Central memory CD4-positive, alpha-beta T cell (primary cell): ENCODE measurements around the gene CHAF1A.

Source experiments
- DNase-seq: peaks from one replicate; pipeline ENCODE4 v3.0.0; 2022
- total RNA-seq, 3 experiments: gene quantifications; one replicate each; lab custom pipeline; 2026; lab: John Stamatoyannopoulos, UW

CHAF1A gene, protein sequence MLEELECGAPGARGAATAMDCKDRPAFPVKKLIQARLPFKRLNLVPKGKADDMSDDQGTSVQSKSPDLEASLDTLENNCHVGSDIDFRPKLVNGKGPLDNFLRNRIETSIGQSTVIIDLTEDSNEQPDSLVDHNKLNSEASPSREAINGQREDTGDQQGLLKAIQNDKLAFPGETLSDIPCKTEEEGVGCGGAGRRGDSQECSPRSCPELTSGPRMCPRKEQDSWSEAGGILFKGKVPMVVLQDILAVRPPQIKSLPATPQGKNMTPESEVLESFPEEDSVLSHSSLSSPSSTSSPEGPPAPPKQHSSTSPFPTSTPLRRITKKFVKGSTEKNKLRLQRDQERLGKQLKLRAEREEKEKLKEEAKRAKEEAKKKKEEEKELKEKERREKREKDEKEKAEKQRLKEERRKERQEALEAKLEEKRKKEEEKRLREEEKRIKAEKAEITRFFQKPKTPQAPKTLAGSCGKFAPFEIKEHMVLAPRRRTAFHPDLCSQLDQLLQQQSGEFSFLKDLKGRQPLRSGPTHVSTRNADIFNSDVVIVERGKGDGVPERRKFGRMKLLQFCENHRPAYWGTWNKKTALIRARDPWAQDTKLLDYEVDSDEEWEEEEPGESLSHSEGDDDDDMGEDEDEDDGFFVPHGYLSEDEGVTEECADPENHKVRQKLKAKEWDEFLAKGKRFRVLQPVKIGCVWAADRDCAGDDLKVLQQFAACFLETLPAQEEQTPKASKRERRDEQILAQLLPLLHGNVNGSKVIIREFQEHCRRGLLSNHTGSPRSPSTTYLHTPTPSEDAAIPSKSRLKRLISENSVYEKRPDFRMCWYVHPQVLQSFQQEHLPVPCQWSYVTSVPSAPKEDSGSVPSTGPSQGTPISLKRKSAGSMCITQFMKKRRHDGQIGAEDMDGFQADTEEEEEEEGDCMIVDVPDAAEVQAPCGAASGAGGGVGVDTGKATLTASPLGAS
- 18.7 to 61.2 (median 20.6) reads per million in 3 experiments for total RNA-seq

DNA sequence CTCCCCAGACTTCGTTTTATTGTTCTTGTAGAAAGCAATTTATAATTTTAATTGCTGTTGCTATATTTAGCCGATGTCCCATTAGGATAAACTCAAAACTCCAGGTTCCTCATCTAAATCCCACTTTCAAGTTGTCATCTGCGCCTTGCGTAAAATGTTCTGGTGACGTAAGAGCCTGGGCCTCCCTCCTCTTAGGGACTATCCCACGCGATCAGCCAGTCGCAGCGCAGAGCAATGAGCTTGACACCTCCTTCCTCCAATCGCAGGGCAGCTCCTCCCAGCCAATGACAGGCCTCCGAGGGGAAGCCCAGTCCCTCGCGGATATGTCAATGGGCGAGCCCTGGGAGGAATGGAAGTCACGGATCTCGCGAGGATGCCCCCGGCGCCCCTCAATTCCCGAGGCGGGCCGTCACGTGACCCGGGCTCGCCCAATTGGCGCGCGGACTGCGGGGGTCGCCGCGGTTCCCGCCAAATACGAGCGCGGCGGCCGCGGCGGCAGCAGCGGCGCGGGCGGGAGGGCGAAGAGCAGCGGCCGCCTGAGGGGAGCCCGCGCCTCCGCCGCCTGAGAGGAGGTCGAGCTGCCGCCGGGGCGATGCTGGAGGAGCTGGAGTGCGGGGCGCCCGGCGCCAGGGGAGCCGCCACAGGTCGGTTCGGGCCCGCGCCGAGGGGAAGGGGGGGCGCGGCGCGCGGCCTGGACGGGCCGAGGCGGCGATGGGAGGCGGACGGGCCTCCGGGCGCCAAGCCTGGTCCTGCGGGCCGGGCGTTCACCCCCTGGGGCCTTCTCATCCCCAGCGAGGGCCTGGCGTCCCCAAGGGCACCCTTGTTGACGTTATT is at the start of gene CHAF1A:
Gene CHAF1A, plus strand, starts transcription at position 470 of the 834 bp plus-strand sequence. Its CDS starts 123 bp downstream, at position 593.
- peak; percentile 99 for DNase-seq

DNA sequence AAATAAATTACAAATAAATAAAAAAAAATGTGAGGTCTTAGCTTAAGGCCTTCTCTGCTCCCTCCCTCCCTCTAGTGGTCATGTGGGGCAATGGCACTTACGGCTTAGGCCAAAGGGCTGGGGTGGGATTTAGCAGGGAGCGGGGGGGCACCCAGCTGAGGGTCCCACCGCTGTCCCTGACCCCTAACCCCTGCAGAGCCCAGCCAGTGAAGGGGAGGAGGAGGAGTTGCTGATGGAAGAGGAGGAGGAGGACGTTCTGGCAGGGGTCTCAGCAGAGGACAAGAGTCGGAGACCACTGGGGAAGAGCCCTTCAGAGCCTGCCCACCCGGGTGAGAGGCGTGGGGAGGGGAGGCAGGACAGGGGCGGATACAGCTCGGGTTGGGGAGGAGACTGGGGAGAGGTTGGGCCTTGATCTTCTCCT is 49.7 kb upstream of the CHAF1A start:
- DNase-seq = peak; percentile 46

DNA sequence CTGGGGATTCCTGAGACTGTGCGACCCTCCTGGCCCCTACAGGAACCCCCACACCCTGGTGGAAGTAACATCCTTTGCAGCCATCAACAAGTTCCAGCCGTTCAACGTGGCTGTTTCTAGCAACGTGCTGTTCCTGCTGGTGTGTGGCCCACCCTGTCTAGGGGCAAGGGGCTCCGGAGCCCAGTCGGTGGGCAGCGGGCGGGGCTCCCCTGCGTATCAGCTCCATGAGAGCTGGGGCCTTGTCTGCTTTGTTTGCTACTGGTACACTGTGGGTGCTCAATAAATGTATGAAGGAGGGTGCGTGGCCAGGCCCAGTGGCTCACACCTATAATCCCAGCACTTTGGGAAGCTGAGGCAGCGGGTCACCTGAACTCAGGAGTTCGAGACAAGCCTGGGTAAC is 48.2 kb upstream of the CHAF1A start:
- DNase-seq = no peak

DNA sequence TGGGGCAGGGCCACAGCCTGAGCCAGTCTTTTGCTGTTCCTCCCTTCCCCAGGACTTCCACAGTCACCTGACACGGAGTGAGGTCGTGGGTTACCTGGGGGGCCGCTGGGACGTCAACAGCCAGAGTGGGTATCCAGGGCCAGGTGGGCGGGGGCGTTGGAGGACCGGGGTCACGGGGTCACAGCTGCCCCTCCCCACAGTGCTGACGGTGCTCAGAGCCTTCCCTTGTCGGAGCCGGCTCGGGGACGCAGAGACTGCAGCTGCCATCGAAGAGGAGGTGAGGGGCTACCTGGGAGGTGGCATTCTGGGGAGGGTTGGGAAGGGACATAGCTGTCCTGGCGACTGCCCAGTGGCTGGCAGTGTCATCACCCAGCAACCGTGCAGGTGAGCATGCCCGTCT is 47.5 kb upstream of the CHAF1A start:
- no peak for DNase-seq

DNA sequence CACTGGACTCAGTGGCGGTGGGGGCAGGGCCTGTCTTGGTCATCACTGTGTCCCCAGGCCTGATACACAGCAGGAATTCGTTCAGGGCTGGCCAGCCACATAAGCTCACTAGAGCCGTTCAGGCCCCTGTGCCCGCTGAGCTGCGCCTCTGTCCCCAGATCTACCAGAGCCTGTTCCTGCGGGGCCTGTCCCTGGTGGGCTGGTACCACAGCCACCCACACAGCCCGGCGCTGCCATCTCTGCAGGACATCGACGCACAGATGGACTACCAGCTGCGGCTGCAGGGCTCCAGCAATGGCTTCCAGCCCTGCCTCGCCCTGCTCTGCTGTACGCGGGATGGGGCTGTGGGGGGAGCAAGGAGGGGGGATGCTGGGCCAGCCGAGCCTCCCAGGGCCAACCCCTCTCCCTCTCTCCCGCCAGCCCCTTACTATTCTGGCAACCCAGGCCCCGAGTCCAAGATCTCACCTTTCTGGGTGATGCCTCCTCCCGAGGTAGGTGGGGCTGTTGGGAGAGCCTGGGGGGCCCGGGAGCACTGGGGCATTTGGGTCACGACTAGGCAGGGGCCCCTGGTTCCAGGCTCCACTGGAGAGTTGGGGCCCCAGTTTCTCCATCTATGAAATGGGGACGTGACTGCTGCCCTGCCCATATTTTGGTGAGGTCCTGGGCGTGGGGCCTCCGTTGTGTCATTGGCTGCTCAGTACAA is 45.2 kb upstream of the CHAF1A start:
- no peak for DNase-seq

DNA sequence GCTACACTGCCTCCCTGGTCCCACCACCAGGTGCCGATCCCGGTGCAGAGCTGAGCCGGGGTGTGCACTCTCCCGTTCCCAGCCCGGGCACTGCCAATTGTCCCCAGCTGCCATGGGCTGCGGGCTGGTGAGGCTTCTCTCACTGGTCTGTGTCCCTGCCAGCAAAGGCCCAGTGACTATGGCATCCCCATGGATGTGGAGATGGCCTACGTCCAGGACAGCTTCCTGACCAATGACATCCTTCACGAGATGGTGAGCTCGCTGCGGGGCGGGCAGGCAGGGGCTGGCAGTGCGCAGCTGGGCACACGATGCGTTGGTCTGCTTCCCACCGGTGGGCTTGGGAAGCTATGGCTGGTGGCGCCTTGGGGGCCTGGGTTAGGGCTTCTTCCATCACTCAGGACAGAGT is 44.5 kb upstream of the CHAF1A start:
- no peak for DNase-seq

DNA sequence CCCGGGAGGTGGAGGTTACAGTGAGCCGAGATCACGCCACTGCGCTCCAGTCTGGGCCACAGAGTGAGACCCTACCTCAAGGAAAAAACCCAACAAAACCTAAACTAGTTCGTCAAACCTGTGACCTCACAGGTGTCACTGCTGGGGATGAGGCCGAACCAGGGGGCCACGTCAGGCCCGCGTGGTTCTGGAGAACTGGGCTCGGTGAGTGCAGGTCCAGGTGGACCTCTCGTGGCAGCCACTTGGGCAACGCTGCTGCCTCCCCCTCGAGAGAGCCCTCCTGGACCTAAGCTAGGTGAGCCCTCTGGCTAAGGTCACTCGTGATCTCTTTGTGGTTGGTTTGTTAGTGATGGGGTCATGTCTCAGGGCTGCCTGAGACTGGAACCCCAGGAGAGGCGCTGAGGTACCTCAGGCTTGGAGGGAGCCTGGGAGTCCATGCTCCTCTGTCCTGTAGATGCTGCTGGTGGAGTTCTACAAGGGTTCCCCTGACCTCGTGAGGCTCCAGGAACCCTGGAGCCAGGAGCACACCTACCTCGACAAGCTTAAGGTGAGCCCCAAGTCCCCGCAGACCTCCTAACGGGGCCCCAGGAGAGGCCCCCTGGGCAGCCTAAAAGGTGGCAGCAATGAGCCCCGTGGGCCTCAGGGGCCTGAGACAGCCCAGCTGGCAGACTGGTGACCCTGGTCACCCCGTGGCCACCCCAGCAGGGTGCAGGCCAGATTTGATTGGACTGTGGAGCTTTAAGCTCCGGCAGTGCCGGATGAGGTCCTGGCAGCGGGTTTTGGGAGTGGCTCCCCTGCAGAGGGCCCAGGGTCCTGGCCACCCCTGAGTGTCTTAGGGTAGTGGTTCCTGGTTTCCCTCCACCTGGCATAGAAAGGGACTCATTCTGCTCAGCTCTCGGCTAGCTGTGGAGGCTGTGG is 43.5 kb upstream of the CHAF1A start:
- DNase-seq = no peak

DNA sequence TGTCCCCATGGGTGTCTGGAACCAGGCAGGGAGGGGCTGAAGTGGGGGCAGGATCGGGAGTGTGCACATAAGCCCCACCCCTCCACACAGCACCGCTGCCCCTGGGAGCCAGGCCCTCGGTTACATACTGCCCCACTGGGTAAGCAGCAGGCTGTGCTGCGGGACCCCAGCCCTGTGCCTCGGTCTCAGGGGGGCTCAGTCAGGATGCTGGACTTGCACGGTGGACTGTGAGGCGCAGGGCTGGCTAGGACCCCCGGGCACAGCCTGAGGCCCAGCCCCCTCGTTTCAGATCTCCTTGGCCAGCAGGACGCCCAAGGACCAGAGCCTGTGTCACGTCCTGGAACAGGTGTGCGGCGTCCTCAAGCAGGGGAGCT is 42.8 kb upstream of the CHAF1A start:
- no peak for DNase-seq

DNA sequence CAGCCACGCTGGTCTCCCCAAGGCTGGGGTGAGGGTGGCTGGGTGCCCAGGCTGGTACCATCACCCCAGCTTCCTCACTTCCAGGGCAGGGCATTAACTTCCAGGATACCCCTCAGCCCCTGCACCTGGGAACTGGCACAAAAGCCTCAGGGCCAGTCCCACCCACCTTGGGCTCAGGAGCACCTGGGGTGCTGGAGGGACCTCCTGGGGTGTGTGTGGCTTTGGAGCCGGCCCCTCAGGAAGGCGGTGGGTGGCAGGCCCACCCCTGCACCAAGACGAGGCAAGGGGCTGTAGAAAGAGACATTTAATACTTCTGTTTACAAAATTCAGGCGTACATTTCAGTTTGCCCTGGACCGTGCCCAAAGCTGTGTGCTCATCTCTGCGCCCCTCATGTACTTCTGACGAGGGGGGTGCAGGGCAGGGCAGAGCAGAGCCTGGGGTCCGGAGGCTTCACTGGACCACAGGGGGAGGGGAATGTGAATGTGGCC is 42.3 kb upstream of the CHAF1A start:
- DNase-seq = no peak

DNA sequence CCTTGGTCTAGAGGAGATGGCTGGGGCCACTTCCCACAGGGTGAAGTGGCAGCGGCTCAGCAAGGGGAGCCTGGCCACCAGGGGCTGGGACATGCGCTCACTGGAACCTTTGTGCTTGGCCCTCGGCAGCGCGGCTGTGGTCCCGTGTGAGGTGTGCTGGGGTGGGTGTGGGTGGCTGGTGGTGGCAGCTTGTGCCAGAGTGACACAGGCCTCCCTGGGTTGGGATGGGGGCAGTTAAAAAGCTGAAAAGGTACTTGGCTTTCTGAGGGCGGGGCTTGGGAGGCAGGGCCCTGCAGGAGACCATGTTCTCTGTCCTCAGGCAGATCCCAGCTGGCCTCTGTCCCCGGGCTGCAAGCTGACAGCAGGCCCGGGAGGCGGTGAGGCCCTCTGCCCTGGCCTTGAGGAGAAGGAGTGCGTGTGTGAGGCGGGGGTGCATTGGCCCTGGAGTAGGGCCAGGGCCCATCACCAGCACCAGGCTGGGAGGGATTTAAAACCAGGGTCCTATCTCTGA is 41.7 kb upstream of the CHAF1A start:
- DNase-seq = no peak

DNA sequence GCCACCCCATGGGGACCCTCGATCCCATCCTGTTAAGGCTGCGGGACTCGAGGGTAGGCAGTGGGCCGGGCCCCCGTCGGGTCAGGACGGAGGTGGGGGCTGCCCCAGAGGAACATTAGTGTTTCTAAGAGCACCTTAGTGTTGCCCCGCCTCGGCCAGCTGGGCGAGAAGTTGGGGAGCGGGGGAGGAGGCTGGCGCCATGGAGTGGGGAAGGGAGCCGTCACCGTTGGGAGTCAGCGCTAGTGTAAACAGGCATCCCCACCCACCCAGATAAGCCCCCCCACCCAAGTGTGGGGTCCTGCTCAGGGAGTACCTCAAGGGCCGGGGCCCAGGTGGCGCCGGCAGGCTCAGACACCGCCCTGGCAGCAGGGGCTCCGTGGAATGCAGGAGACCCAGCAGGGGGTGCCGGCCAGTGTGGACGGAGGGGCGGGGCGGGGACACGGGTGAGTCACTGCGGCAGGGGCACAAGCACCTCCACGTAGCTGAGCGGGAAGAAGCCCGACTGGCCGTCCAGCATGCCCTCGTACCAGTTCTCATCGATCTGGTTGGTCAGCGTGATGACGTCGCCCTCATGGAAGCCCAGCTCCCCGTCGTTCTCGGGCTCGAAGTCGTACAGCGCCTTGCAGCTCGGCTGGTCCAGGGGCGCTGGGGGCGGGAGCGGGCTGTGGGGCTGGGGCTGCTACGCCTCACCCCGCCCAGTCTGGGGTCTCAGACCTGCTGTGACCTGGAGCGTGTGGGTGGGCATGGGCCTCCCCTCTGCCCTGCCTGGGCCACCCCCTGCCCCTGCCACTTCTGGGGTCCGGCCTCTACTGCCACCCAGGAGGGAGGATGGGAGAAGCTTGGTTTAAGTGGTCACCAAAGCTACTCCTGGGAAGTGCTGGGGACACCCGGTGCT is 41.0 kb upstream of the CHAF1A start:
- no peak for DNase-seq

DNA sequence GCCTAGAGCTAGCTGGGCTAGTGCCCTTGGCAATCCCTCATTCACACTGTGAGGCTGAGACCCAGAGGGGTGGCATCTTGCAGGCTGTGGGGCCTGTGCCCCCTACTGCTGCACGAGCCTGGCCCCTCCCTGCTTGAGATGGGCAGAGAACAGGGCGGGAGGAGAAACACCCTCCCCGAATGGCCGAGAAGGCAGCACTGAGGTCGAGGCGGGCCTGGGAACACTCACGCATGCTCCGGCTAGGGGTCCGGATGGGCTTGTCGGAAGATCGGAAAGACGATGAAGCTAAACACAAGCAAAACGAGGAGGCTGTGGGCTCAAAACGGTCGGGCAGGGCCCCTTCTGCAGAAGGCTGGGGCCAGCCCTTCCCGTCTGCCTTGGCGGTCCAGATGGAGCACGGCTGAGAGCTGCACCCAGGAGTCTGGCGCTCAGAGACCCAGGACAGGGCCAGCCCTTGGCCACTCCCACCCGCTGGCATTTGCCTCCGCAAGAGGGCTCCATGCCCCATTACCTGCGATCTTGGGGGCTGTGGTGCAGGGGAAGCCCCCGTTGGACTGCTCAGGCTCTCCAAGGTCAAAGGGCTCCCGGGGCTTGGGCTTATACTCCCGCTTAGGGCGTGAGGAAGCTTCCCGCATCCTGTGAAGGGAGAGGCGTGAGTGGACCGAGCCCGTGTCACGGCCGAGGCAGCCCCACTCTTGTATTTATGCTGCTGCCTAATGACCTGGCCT is 40.2 kb upstream of the CHAF1A start:
- no peak for DNase-seq

DNA sequence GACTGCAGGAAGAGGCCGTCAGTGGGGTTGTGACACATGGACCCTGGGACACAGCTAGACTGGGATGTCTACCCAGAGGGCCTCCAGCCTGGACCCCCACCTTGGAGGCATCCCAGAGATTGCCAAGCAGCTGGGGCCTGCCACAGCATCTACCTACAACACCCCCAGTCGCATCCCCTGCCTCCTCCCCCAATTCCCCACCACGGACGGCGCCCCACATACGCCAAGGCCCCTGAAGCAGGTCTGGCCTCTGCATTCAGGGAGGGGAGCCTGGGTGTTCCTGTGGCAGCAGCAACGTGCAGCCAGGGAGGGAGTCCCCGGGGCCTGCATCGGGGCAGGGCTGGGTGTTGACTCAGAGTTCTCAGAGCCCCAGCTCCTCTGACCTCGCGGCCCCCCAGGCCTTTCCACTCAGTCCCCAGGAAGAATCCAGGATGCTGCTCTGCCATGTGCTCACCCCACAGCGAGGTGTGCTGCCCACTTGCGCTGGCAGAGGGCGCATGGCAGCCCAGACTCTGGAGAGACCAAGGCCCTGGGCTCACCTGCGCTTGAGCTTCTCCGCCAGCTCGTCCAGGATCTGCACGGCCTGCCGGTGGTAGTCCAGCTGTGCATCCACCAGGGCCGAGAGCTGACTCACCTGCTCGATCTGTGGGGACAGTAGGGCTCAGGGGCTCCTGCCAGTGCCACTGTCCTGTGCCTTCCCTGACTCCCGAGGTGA is 39.5 kb upstream of the CHAF1A start:
- no peak for DNase-seq

DNA sequence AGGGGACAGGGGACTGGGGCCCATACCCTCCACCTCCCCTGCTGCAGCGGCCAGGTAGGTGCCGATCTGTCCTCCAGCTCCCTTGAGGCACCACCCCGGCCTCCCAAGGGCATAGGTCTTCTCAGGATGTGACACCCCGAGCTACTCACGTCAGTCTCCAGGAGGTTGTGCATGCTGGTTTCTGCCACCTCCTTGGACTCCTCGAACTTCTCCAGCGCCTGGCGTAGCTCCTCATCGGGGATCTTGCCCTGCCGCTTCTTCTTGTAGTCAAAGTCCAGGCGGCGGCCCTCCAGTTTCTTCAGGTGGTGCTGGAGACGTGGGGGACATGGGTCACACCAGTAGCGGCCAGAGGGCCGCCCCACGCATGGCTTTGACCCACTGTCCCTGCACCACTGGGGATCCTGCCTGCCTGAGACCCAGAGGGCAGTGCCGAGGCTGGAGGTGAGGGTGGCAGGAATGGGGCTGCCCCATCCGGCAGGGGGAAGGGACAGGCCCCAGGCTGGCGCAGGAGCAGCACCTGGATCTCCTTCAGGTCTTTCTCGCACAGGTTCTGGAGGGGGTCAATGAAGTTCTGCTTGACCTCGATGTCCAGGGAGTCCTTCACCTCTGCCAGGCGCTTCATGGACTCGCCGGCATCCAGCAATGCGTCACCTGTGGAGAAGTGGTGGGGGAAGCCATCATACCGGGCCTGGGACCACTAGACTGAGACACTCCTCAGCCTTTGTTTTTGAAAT is 38.7 kb upstream of the CHAF1A start:
- DNase-seq = no peak

DNA sequence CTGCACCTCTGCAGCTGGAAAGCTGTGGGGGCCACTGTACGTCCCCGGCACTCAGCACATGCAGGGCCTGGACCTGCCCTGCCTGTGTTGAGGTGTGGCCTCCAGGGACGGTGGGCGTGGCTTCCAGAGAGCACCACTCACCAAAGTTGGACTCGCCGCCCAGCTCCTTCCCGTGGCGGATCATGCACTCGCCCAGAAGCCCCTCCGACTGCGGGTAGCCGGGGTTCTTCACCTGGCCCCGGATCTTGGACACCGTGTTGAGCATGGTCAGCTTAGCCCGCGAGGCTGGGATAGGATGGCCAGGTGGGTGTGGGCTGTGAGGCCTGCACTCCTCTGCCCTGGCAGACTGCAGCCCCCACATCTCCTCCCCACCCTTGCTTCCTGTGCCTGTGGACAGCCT is 37.1 kb upstream of the CHAF1A start:
- no peak for DNase-seq

DNA sequence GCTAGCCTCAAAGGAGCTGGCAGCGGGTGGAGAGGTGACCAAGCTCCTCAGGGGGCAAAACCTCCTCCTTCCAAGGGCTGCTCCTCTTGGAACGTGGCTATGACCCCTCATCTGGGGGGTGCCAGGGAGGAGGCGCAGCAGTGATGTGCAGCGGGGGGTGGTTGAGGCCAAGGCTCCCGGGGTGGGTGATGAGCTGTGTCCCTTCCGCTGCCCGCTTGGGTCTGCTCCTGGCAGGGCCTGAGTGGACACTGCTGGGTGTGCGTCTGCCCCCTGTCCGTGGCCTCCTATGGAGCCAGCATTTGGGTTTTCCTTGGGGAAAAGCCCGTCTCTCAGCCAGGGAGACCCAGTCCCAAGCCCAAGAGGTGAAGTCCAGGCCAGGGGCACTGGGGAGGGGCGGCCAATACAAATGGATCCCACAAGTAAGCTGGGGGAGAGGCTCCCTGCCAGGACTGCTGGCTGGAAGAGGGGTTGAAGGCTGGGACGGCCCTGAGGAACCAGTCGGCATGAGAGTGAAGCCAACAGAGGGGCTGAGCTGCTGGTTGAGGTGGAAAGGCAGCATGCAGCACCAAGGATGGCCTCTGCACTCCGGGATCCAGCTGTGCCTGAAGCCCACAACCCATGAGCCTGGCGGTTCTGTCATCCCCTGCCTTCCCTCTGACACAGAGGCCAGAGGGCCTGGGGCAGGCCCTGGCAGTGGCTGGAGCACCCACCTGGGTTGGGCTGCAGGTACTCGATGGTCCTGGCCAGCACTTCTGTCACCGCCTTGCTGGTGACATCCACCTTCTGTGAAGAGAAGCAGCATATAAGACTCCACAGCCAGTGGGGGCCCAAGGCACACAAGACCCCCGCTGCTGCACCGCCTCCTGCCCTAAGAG is 36.4 kb upstream of the CHAF1A start:
- no peak for DNase-seq
